Coronary artery (tissue), 2 donors: ENCODE results near the gene STAC2.

Experiments used
- DNase-seq: peaks from one replicate; pipeline ENCODE4 v3.0.0-alpha.2; 2017; ENCODE audit warnings: low spot score
- H3K27ac ChIP-seq, 2 donors: fragments of 200-600 bp; sonication (generic); one replicate each; pipeline ENCODE4 v1.5.1; 2016 to 2019
- H3K4me3 ChIP-seq: fragments of 200-600 bp; sonication (generic); 2 replicates; pipeline ENCODE4 v1.5.1; 2016; ENCODE audit warnings: mild to moderate bottlenecking, moderate library complexity
- CTCF ChIP-seq: fragments of 200-600 bp; sonication (generic); IDR thresholded peaks from one replicate; pipeline ENCODE4 v1.5.1; 2019; ENCODE audit warnings: antibody characterized with exemption

The STAC2 gene

GRCh38 chr17:39246274-39246673 lies 20.5 kb upstream of the STAC2 start:
- H3K4me3 ChIP-seq, result no peak overlapping the region
- no peak for DNase-seq
- TF ChIP-seq CTCF, result no peak
- H3K27ac ChIP-seq, result no peak overlapping the region

- TF ChIP-seq CTCF, result peak; percentile 95
- DNase-seq, result no peak
- Histone ChIP-seq H3K27ac (no peak overlapping the region), H3K4me3 (no peak overlapping the region)
Measured at GRCh38 chr17:39244600-39245570, 19.1 kb upstream of the STAC2 start.

GRCh38 chr17:39244016-39244599 lies 18.4 kb upstream of the STAC2 start:
- H3K4me3 ChIP-seq, result no peak overlapping the region
- no peak for DNase-seq
- no peak overlapping the region for H3K27ac ChIP-seq
- TF ChIP-seq CTCF, result no peak

- Histone ChIP-seq H3K4me3 (no peak overlapping the region), H3K27ac (no peak overlapping the region)
- no peak for TF ChIP-seq CTCF
- DNase-seq, result no peak
Measured at GRCh38 chr17:39243155-39243554, 17.4 kb upstream of the STAC2 start.

GRCh38 chr17:39240631-39241030 lies 14.9 kb upstream of the STAC2 start:
- no peak for TF ChIP-seq CTCF
- peak; percentile 36 for DNase-seq
- H3K27ac ChIP-seq, result no peak overlapping the region
- no peak overlapping the region for H3K4me3 ChIP-seq

GRCh38 chr17:39239640-39240314 lies 14.0 kb upstream of the STAC2 start:
- Histone ChIP-seq H3K4me3 (no peak overlapping the region), H3K27ac (no peak overlapping the region)
- TF ChIP-seq CTCF, result no peak
- DNase-seq, result peak; percentile 62
